Breast epithelium (tissue), 3 donors: ENCODE data around the gene PUM2.

ENCODE experiments used
- POLR2A ChIP-seq: fragments of 450-650 bp; IDR thresholded peaks from one replicate; pipeline ENCODE4 v1.6.1; 2016; ENCODE audit warnings: antibody characterized with exemption, mild to moderate bottlenecking, moderate library complexity
- TF ChIP-seq, protein P1 (sequence below), 3 donors: fragments of 450-650 bp; IDR thresholded peaks; one replicate each; pipeline ENCODE4 v1.5.1; 2016 to 2017; ENCODE audit warnings: antibody characterized with exemption in 3 of 3, mild to moderate bottlenecking in 3 of 3, moderate library complexity in 3 of 3

GRCh38 chr2:20220806-20221554 is 129.7 kb downstream of the PUM2 start:
- TF ChIP-seq, protein P1, sequence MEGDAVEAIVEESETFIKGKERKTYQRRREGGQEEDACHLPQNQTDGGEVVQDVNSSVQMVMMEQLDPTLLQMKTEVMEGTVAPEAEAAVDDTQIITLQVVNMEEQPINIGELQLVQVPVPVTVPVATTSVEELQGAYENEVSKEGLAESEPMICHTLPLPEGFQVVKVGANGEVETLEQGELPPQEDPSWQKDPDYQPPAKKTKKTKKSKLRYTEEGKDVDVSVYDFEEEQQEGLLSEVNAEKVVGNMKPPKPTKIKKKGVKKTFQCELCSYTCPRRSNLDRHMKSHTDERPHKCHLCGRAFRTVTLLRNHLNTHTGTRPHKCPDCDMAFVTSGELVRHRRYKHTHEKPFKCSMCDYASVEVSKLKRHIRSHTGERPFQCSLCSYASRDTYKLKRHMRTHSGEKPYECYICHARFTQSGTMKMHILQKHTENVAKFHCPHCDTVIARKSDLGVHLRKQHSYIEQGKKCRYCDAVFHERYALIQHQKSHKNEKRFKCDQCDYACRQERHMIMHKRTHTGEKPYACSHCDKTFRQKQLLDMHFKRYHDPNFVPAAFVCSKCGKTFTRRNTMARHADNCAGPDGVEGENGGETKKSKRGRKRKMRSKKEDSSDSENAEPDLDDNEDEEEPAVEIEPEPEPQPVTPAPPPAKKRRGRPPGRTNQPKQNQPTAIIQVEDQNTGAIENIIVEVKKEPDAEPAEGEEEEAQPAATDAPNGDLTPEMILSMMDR (IDR thresholded peaks at IDR 0.05) = no peak
- no peak for TF ChIP-seq POLR2A
